ENCODE measurements around the gene TLX1.

GRCh38 chr10:101141616-101142532, 10.8 kb downstream of the TLX1 start:
- TF ChIP-seq EHMT2 (IDR thresholded peaks at IDR 0.05) (no peak), ESRRB (CRISPR knock-in tag; IDR thresholded peaks at IDR 0.05; ENCODE audit: borderline replicate concordance) (no peak), CHD1 (IDR thresholded peaks at IDR 0.05; ENCODE audit: low read length) (no peak), HBP1 (CRISPR knock-in tag; IDR thresholded peaks at IDR 0.05) (no peak), MECOM (CRISPR knock-in tag; IDR thresholded peaks at IDR 0.05) (no peak), ZNF347 (CRISPR knock-in tag; IDR thresholded peaks at IDR 0.05; ENCODE audit: low read depth) (no peak), MCM2 (IDR thresholded peaks at IDR 0.05; ENCODE audit: low read depth) (no peak), POLR2A (conservative IDR thresholded peaks at IDR 0.05) (no peak), CTCF (IDR thresholded peaks at IDR 0.05 in 2 of 3, conservative IDR thresholded peaks at IDR 0.05 in 1 of 3; ENCODE audit: insufficient read depth in 2 of 3, low read depth in 1 of 3, low read length in 3 of 3) (peak; percentile 88 to 93 (median 90)), ZNF830 (CRISPR knock-in tag; IDR thresholded peaks at IDR 0.05) (no peak), ZNF431 (CRISPR knock-in tag; IDR thresholded peaks at IDR 0.05) (no peak), NFXL1 (CRISPR knock-in tag; IDR thresholded peaks at IDR 0.05) (no peak), ZNF609 (CRISPR knock-in tag; IDR thresholded peaks at IDR 0.05; ENCODE audit: borderline replicate concordance) (no peak)
